SKM-1 treated with dmso at 0.1 percent for 144 hours (cell line): ENCODE data around the gene IFNL2.
A peak's percentile ranks its signal among the peaks of the same experiment; 100 is the strongest.
"Not testable (repeated sequence)": the region's sequence is repeated elsewhere in the genome, so short reads cannot be mapped to it uniquely, and the experiment has no call there.

Experiments
- DNase-seq: peaks from one replicate; lab custom pipeline; 2025; ENCODE audit not compliant: unreplicated experiment; lab: John Stamatoyannopoulos, UW

The IFNL2 gene

GRCh38 chr19:39268085-39268484, at the start of gene IFNL2:
Gene IFNL2 (plus strand): TSS chr19:39268396. CDS start chr19:39268569, 173 bp downstream.
- not testable (repeated sequence) for DNase-seq

- DNase-seq = not testable (repeated sequence)
Observed at GRCh38 chr19:39219108-39219507, 49.1 kb upstream of the IFNL2 start.

GRCh38 chr19:39223703-39224279, 44.4 kb upstream of the IFNL2 start:
- no peak for DNase-seq

- peak; percentile 16 for DNase-seq
Observed at GRCh38 chr19:39224910-39225309, 43.3 kb upstream of the IFNL2 start.

DNA sequence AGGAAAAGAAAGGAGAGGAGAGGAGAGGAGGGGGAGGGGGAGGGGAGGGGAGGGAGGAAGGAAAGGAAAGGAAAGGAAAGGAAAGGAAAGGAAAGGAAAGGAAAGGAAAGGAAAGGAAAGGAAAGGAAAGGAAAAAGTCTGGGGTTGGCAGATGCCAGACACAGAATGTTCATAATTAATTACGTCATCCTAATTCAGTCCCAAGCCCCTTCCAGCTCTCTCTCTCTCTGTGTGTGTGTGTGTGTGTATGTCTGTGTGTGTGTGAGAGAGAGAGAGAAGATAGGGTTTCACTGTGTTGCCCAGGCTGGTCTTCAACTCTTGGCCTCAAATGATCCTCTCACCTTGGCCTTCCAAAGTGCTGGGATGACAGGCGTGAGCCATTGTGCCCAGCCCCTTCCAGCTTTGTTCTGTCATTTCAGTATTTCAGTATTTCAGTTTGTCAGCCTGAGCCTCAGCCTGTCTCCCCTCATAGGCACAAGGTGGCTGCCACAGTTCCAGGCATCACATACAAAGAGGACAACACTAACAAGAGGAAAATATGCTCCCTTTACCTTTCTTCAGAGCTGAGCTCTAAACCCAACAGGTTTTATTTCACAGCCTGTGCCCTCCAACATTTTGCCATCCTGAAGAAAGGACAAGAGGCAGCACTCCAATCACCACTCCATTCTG, 38.0 kb upstream of the IFNL2 start:
- no peak for DNase-seq

GRCh38 chr19:39232708-39233107, 35.5 kb upstream of the IFNL2 start:
- DNase-seq = no peak

DNA sequence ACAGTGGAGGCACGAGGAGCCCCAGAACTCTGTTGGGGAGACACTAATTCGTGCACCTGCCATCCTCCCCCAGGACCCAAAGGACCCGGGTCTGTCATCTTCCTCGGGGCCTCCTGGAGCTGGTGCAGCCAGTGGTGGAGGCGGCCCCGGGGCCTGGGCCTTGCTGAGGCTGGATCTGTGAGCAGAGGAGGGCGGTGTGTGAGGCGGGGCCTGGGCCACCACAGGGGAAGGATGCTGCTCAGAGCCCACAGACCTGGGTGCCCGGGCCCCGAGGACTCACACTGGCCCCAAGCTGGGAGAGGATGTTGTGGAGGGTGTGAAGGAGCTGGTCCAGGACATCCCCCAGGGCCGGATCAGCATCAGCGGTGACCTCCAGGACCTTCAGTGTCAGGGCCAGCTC, 31.7 kb upstream of the IFNL2 start:
- DNase-seq = no peak

GRCh38 chr19:39237200-39238184, 30.7 kb upstream of the IFNL2 start:
- no peak for DNase-seq

- no peak for DNase-seq
Observed at GRCh38 chr19:39238209-39238608, 30.0 kb upstream of the IFNL2 start.

DNA sequence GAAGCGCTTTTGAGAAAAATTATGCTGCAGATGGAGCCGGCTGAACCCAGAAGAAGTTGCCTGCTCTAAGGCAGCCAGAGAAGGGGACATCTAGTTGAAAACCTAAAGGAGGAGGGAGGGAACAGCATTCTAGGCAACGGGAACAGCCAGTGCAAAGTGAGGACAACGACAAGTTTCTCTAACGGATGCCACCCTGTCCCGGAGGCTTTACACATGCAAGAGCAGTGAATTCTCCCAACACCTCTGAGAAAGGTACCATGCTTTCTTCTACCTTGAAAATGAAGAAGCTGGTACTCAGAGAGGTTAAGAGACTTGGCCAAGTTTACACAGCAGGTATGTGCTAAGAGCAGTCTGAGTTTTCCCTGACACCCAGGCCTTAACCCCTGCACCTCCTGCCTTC, 29.3 kb upstream of the IFNL2 start:
- DNase-seq = no peak

DNA sequence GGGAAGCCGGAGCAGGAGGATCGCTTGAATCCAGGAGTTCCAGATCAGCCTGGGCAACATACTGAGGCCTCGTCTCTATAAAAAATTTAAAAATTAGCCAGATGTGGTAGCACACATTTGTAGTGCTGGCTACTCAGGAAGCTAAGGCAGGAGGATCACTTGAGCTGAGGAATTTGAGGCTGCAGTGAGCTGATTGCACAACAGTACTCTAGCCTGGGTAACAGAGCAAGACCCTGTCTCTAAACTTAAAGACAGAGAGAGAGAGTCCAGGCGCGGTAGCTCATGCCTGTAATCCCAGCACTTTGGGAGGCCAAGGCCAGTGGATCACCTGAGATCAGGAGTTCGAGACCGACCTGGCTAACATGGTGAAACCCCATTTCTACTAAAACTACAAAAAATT, 27.8 kb upstream of the IFNL2 start:
- no peak for DNase-seq

DNA sequence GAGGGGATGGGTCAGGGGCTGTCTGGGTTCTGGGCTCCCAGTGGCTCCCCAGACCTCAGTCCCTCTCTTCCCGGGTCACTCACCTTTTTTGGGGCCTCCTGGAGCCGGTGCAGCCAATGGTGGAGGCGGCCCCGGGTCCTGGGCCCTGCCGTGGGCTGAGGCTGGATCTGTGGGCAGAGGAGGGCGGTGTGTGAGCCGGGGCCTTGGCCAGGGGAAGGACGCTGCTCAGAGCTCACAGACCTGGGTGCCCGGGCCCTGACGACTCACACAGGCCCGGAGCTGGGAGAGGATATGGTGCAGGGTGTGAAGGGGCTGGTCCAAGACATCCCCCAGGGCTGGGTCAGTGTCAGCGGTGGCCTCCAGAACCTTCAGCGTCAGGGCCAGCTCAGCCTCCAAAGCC, 24.5 kb upstream of the IFNL2 start:
- DNase-seq = not testable (repeated sequence)

- DNase-seq = not testable (repeated sequence)
Observed at GRCh38 chr19:39244410-39245100, 23.6 kb upstream of the IFNL2 start, which contains the start of gene IFNL3. Gene IFNL3 (minus strand): TSS chr19:39245006. CDS start chr19:39244967, 39 bp downstream.

DNA sequence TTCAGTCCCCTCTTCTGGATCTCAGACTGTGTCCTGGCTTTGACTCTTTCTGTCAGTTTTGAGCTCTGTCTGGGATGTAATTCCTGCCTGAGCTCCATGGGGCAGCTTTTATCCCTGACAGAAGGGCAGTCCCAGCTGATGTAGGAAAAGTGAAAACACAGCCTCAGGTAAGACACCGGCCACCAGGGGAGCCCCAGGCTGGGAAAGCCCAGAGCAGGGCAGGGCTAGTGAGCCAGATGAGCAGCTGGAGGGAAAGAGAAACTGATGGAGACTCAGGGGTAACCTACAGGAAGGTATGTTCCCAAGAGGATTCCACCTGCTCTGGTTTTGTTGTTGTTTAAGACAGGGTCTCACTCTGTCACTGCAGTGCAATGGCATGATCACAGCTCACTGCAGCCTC, 23.0 kb upstream of the IFNL2 start:
- not testable (repeated sequence) for DNase-seq

DNA sequence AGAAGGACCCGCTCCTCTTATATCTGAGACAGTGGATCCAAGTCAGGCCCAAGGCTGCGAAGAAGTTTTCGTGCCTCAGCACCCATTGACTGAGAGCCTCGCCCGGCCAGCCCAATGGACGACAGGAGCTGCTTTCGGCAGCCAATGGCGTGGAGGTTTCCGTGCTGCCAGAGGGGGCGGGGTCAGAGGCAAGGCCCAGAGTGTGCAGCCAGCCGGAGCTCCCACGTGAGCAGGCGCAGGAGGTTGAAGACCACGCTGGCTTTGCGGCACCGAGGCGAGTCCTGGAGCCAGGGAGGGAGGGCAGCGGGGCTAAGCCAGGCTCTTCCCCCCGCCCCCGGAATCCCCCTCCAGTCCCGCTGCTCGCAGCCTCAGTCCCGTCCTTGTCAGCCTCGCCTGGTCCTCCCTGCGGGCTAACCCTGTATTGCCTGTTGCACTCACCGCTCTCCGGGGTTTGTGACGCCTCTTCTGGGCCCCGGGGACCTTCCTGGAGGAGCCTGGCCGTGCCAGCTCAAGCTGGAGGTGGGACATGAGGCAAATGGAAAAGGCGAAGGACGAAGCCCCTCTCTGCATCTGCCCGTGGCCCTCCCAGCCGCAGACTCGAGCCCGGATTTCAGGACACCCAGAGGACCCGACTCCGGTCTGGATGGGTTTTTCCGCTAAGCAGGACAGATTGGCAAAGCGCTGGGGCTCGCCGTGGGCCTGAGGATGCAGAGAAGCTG, 21.1 kb upstream of the IFNL2 start:
- no peak for DNase-seq

- DNase-seq = no peak
Observed at GRCh38 chr19:39247701-39248664, 20.2 kb upstream of the IFNL2 start.

DNA sequence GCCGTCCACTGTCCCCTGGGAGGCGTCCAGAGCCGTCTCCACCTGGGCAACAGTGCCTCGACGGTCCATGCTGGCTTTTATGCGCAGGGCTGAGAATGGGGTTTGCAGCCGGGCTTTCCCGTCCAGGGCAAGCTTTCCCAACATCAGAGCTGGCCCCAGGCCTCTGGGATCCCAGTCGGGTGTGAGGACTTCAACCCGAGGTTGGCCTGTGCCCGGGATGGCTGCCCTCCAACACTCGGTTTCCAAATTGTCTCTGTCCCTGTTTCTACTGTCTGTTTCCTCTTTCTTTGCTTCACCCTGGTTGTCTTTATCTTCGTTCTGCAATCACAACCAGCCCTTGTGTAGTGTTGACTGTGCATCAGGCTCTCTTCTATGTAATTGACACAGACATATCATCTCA, 19.4 kb upstream of the IFNL2 start, which contains the start of gene IFNL4:
IFNL4 (minus strand) TSS at position 51 of the 400 bp plus-strand sequence.
- no peak for DNase-seq

- DNase-seq = no peak
Observed at GRCh38 chr19:39251081-39251480, 17.1 kb upstream of the IFNL2 start.

- no peak for DNase-seq
Observed at GRCh38 chr19:39251846-39252245, 16.4 kb upstream of the IFNL2 start.
